Cardiac muscle cell (in vitro differentiated cells and primary cell): ENCODE data around the gene HSF4. TPM values are rescaled to one million over a fixed set of nuclear protein-coding genes. Genes with fewer than 3 reads are reported as not detected.
A peak's percentile ranks its signal among the peaks of the same experiment; 100 is the strongest.

Experiments
- DNase-seq, 2 donors: peaks; one replicate each; pipeline versions ENCODE4 v3.0.0 to v3.0.0-alpha.2; 2010 to 2017; ENCODE audit warnings: low read depth in 1 of 2, low spot score in 1 of 2
- H3K27ac ChIP-seq: fragments of 200-600 bp; sonication (generic); 2 replicates; pipeline ENCODE4 v1.5.1; 2016
- H3K27me3 ChIP-seq: fragments of 200-600 bp; sonication (generic); 2 replicates; pipeline ENCODE4 v1.6.0; 2016; ENCODE audit warnings: control low read depth
- H3K36me3 ChIP-seq: fragments of 200-600 bp; sonication (generic); 2 replicates; pipeline ENCODE4 v1.5.1; 2016; ENCODE audit warnings: control low read depth
- H3K4me1 ChIP-seq: fragments of 200-600 bp; sonication (generic); 2 replicates; pipeline ENCODE4 v1.8.1; 2017; ENCODE audit warnings: low read depth, mild to moderate bottlenecking, mixed run types
- H3K4me3 ChIP-seq: fragments of 200-600 bp; sonication (generic); 2 replicates; pipeline ENCODE4 v1.5.1; 2016; ENCODE audit warnings: mild to moderate bottlenecking
- H3K9me3 ChIP-seq: fragments of 200-600 bp; sonication (generic); 2 replicates; pipeline ENCODE4 v1.5.1; 2017; ENCODE audit warnings: low read depth, mild to moderate bottlenecking, control low read depth
- polyA plus RNA-seq: library from polyadenylated mRNA; unstranded; fragments of >200 nt; fragmentation: Nextera tagmentation; extraction: Ambion mirVana; gene quantifications from 2 replicates; pipeline ENCODE4 v1.2.1, GENCODE V29; 2016
- total RNA-seq: library from RNA; depleted of rRNA; stranded (reverse); fragments of >200 nt; gene quantifications from 2 replicates; pipeline ENCODE4 v1.2.3, GENCODE V29; 2016
- TF ChIP-seq, protein P1 (sequence below): IDR thresholded peaks from 2 replicates; pipeline ENCODE4 v1.5.1; 2012; ENCODE audit warnings: low read depth, mild to moderate bottlenecking, low read length

Gene HSF4
- total and polyA plus RNA-seq, 2 experiments from 2014 or later = 1.7 to 7.9 TPM

DNA sequence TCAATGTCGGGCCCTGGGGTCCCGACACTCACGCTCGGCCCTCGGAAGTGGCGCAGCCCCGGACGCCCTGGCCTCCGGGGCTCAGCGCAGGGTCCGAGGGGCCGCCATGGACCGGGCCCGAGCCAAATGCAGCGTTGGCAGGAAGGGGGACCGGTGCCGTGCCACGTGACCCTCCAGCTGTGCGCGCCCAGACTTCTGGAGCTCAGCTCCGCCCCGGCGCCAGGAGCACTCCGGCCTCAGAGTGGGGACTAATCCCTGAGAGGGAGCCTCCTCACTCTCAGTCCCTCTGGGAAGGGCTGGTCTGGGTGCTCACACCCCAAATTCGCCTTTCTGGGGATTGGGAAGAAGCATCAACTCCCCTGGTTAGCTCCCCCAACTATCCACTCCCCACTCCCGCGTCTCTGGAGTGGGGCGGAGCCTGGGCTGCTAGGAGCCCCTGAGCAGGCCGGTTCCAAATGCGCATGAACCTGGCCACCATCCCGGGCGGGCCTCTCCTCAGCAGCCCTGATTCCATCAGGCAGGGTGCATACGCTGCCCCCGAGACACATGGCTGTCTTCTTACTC is 13.6 kb upstream of the HSF4 start, which contains the start of gene B3GNT9:
Gene B3GNT9, minus strand, starts transcription at position 166 of the 564 bp plus-strand sequence. CDS start 513 bp downstream, outside the sequence.
- H3K27me3 ChIP-seq = peaks cover 43% of the 10 kb centered on the region
- TF ChIP-seq, protein P1, sequence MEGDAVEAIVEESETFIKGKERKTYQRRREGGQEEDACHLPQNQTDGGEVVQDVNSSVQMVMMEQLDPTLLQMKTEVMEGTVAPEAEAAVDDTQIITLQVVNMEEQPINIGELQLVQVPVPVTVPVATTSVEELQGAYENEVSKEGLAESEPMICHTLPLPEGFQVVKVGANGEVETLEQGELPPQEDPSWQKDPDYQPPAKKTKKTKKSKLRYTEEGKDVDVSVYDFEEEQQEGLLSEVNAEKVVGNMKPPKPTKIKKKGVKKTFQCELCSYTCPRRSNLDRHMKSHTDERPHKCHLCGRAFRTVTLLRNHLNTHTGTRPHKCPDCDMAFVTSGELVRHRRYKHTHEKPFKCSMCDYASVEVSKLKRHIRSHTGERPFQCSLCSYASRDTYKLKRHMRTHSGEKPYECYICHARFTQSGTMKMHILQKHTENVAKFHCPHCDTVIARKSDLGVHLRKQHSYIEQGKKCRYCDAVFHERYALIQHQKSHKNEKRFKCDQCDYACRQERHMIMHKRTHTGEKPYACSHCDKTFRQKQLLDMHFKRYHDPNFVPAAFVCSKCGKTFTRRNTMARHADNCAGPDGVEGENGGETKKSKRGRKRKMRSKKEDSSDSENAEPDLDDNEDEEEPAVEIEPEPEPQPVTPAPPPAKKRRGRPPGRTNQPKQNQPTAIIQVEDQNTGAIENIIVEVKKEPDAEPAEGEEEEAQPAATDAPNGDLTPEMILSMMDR = no peak
- no peaks in the 10 kb centered on the region for H3K9me3 ChIP-seq
- H3K36me3 ChIP-seq = peaks cover 7% of the 10 kb centered on the region
- H3K27ac ChIP-seq = peak within 1 kb of the TSS; percentile 5
- H3K4me1 ChIP-seq = no peaks in the 10 kb centered on the region
- H3K4me3 ChIP-seq = peak within 1 kb of the TSS; percentile 47
- DNase-seq = peak; percentile 72 to 87

DNA sequence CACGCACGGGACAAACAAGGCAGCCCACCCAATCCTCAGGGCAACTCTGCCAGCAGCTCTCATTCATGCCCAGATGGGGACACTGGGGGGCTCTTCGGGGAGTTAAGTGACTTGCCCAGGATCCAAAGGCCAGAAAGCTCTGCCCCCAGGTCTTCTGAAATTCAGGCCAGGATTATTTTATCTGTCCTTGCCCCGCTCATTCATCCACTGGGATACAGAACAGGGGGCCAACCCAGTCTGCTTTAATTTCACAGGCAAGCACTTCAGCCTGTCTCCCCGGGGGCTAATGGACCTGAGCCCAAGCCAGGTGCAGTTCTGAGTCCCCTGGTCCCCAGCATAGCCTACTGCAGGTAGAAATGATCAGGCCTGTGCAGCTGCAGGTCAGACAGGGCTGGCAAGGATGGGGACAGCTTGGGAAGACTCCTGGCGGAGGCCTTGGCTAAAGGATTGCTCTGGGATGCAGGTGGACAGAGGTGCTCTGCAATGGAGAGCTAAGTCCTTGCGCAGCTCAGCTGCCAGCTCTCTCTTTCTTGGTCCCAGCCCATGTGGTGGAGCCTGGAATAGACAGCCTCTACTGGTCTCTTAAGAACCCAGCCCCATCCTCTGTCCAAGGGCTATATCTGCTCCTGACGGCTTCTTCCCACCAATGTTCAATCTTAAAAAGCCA is 13.0 kb upstream of the HSF4 start:
- Histone ChIP-seq H3K36me3 (peaks cover under 1% of the 10 kb centered on the region), H3K27ac (no peak overlapping the region), H3K9me3 (no peaks in the 10 kb centered on the region), H3K4me1 (no peaks in the 10 kb centered on the region), H3K27me3 (peaks cover 50% of the 10 kb centered on the region), H3K4me3 (no peak overlapping the region)
- no peak for DNase-seq
- TF ChIP-seq, protein P1 = no peak

DNA sequence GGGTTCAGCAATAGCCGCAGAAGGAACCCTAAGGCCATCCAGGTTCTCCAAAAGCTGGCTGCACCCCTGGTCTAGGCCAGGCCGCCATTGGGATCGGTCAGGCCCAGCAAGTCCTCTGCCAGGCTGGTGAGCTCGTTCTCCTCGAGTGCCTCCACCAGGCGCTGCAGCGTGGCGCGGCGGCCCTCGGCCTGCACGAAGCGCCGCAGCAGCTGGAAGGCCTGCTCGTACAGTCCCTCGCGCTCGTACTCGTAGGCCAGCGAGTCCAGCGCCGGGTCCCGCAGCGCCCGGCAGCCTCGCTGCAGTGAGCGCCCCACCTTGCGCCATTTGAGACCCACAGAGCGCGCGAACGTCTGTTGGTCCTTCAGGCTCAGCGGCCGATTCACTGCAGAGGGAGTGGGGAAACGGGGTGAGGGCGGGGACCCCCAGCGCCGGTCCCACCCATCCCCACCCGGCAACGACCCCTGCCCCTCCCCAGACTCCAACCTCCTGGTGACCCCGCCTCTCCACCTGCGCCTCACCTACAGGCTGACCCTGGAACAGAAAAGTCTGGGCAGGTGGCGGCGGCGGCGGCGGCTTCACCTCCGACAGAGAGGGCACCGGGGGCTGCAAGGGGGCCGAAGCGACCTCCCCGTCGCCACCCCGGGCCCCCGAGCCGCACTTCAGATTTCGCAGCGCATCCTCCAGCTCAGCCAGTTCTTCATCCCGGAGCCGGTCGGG is 9.8 kb upstream of the HSF4 start:
- DNase-seq = peak in 1 of 2 donors; percentile 26
- Histone ChIP-seq H3K4me1 (no peaks in the 10 kb centered on the region), H3K4me3 (peak overlapping the region; percentile 24), H3K27me3 (peaks cover 81% of the 10 kb centered on the region), H3K27ac (no peak overlapping the region), H3K36me3 (no peaks in the 10 kb centered on the region), H3K9me3 (no peaks in the 10 kb centered on the region)
- TF ChIP-seq, protein P1 = no peak

DNA sequence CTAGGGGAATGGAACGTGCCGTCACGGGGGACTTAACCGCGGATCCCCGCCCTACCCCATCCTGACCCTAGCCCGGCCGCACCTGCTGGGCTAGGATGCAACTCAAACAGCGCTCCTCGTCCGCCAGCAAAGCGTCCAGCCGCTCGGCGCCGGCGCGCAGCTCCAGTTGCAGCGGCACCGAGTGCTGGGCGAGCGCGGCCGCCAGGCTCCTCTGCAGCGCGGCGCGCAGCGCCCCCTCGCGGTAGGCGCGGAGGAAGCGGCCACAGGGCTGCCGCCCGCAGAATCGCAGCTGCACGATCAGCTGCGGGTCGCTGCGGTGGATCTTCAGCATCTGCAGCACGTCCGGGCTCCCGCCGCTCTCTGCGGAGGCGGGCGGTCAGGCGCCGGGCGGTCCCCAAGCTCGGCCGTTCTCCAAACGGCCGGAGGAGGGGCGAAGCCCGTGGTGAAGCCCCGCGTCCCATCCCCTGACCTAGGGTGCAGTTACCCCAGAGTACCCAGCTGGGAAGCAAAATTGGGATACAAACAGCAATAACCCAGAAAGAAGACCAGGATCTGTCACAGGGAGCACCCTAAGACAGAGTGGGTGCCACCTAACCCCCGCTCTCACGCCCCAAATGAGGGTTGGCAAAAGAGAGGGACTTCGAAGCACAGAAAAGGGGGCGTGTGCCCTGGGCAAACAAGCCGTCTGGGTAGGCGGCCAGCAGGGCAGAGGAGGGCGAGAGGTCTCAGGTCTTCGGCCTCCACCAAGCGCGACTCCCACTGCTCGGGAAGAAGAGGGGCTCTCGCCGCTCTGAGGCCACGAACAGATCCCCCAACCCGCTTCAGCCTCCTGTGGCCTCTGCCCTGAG is 9.0 kb upstream of the HSF4 start:
- Histone ChIP-seq H3K4me1 (no peaks in the 10 kb centered on the region), H3K36me3 (no peaks in the 10 kb centered on the region), H3K27me3 (peaks cover 88% of the 10 kb centered on the region), H3K4me3 (peak overlapping the region; percentile 24), H3K27ac (no peak overlapping the region), H3K9me3 (no peaks in the 10 kb centered on the region)
- TF ChIP-seq, protein P1 = peak; percentile 74
- peak; percentile 83 to 90 for DNase-seq
